SK-N-MC (cell line): ENCODE measurements around the gene CAVIN2.

Experiments used
- DNase-seq: peaks from one replicate; pipeline ENCODE4 v3.0.0-alpha.2; 2011; ENCODE audit warnings: low read depth, low spot score
- H3K27ac ChIP-seq: fragments of 200-600 bp; sonication (generic); 2 replicates; pipeline ENCODE4 v1.5.1; 2016; ENCODE audit warnings: mixed run types
- H3K36me3 ChIP-seq: fragments of 200-600 bp; sonication (generic); 2 replicates; pipeline ENCODE4 v1.6.1; 2017; ENCODE audit warnings: antibody characterized with exemption, low read length, mixed read lengths; ENCODE audit not compliant: insufficient read depth
- H3K4me3 ChIP-seq: fragments of 200-600 bp; sonication (generic); 2 replicates; pipeline ENCODE4 v1.5.1; 2016
- H3K9ac ChIP-seq: fragments of 200-600 bp; sonication (generic); 2 replicates; pipeline ENCODE4 v1.8.0; 2017; ENCODE audit warnings: mixed run types, mixed read lengths; ENCODE audit not compliant: insufficient read length
- H3K9me3 ChIP-seq: fragments of 200-600 bp; sonication (generic); 2 replicates; pipeline ENCODE4 v1.6.1; 2017; ENCODE audit warnings: low read depth, mild to moderate bottlenecking, antibody characterized with exemption, low read length, moderate library complexity, mixed read lengths
- EZH2 ChIP-seq: fragments of 200-600 bp; sonication (generic); IDR thresholded peaks from one replicate; pipeline ENCODE4 v1.6.1; 2017; ENCODE audit warnings: antibody characterized with exemption
- FOXP2 ChIP-seq: optimal IDR thresholded peaks from 2 replicates; pipeline ENCODE3; 2011; ENCODE audit warnings: mild to moderate bottlenecking, moderate library complexity; ENCODE audit not compliant: insufficient read depth; ENCODE audit errors: extremely low read length, control extremely low read depth
- POLR2AphosphoS5 ChIP-seq: IDR thresholded peaks from 2 replicates; pipeline ENCODE4 v1.6.1; 2012; ENCODE audit warnings: mild to moderate bottlenecking, low read depth, low read length, borderline replicate concordance

The CAVIN2 gene

GRCh38 chr2:191848771-191849767, 2.2 kb upstream of the CAVIN2 start:
- H3K4me3 ChIP-seq = no peak overlapping the region
- no peaks in the 10 kb centered on the region for H3K9me3 ChIP-seq
- no peaks in the 10 kb centered on the region for H3K36me3 ChIP-seq
- TF ChIP-seq EZH2 (no peak), POLR2AphosphoS5 (no peak), FOXP2 (no peak)
- H3K9ac ChIP-seq = no peak overlapping the region
- H3K27ac ChIP-seq = no peak overlapping the region
- no peak for DNase-seq

- H3K27ac ChIP-seq = no peak overlapping the region
- H3K9ac ChIP-seq = no peak overlapping the region
- H3K4me3 ChIP-seq = no peak overlapping the region
- DNase-seq = no peak
- TF ChIP-seq EZH2 (no peak), FOXP2 (no peak), POLR2AphosphoS5 (no peak)
- no peaks in the 10 kb centered on the region for H3K36me3 ChIP-seq
- H3K9me3 ChIP-seq = no peaks in the 10 kb centered on the region
Measured at GRCh38 chr2:191847764-191848163, 876 bp upstream of the CAVIN2 start.

GRCh38 chr2:191845876-191846514, 893 bp downstream of the CAVIN2 start:
- no peaks in the 10 kb centered on the region for H3K36me3 ChIP-seq
- no peak for DNase-seq
- no peaks in the 10 kb centered on the region for H3K9me3 ChIP-seq
- no peak for TF ChIP-seq FOXP2
- TF ChIP-seq POLR2AphosphoS5 = no peak
- TF ChIP-seq EZH2 = no peak
- no peak overlapping the region for H3K27ac ChIP-seq
- H3K4me3 ChIP-seq = no peak overlapping the region
- H3K9ac ChIP-seq = no peak overlapping the region

- H3K4me3 ChIP-seq = no peak overlapping the region
- TF ChIP-seq FOXP2 (no peak), EZH2 (no peak), POLR2AphosphoS5 (no peak)
- no peak for DNase-seq
- H3K9me3 ChIP-seq = no peaks in the 10 kb centered on the region
- no peak overlapping the region for H3K27ac ChIP-seq
- no peak overlapping the region for H3K9ac ChIP-seq
- H3K36me3 ChIP-seq = no peaks in the 10 kb centered on the region
Measured at GRCh38 chr2:191845248-191845715, 1.6 kb downstream of the CAVIN2 start.

- no peaks in the 10 kb centered on the region for H3K36me3 ChIP-seq
- no peaks in the 10 kb centered on the region for H3K9me3 ChIP-seq
- H3K4me3 ChIP-seq = no peak overlapping the region
- DNase-seq = no peak
- TF ChIP-seq FOXP2 = no peak
- TF ChIP-seq EZH2 = no peak
- no peak for TF ChIP-seq POLR2AphosphoS5
- H3K9ac ChIP-seq = no peak overlapping the region
- no peak overlapping the region for H3K27ac ChIP-seq
Measured at GRCh38 chr2:191844706-191845105, 2.2 kb downstream of the CAVIN2 start.

- DNase-seq = no peak
- Histone ChIP-seq H3K9ac (no peak overlapping the region), H3K36me3 (no peaks in the 10 kb centered on the region), H3K9me3 (no peaks in the 10 kb centered on the region), H3K4me3 (no peak overlapping the region), H3K27ac (no peak overlapping the region)
- TF ChIP-seq POLR2AphosphoS5 = no peak
- TF ChIP-seq EZH2 = no peak
- no peak for TF ChIP-seq FOXP2
Measured at GRCh38 chr2:191840921-191841320, 6.0 kb downstream of the CAVIN2 start.

GRCh38 chr2:191839918-191840804, 6.7 kb downstream of the CAVIN2 start:
- H3K9ac ChIP-seq = no peak overlapping the region
- no peak for DNase-seq
- no peaks in the 10 kb centered on the region for H3K9me3 ChIP-seq
- TF ChIP-seq POLR2AphosphoS5 = no peak
- no peak for TF ChIP-seq FOXP2
- TF ChIP-seq EZH2 = no peak
- no peak overlapping the region for H3K27ac ChIP-seq
- H3K4me3 ChIP-seq = no peak overlapping the region
- H3K36me3 ChIP-seq = no peaks in the 10 kb centered on the region

- Histone ChIP-seq H3K27ac (no peak overlapping the region), H3K4me3 (no peak overlapping the region), H3K9me3 (no peaks in the 10 kb centered on the region), H3K36me3 (no peaks in the 10 kb centered on the region), H3K9ac (no peak overlapping the region)
- no peak for DNase-seq
- TF ChIP-seq EZH2 (no peak), POLR2AphosphoS5 (no peak), FOXP2 (no peak)
Measured at GRCh38 chr2:191838526-191838925, 8.4 kb downstream of the CAVIN2 start.
